Gastroesophageal sphincter (tissue), 3 donors: ENCODE data around the gene TMEM163.

ENCODE experiments used
- EP300 ChIP-seq: sonication (generic); formaldehyde crosslinking; IDR thresholded peaks from one replicate; pipeline ENCODE4 v1.6.1; 2017; ENCODE audit warnings: antibody characterized with exemption, mild to moderate bottlenecking
- POLR2AphosphoS5 ChIP-seq: sonication (generic); formaldehyde crosslinking; IDR thresholded peaks from one replicate; pipeline ENCODE4 v1.6.1; 2017; ENCODE audit warnings: antibody characterized with exemption
- TF ChIP-seq, protein P1 (sequence below), 4 experiments: fragments of 200-600 bp in 2 of 4; fragments of 450-650 bp in 2 of 4; sonication (generic) in 1 of 4; IDR thresholded peaks; one replicate each; pipeline ENCODE4 v1.5.1; 2017 to 2019; ENCODE audit warnings: antibody characterized with exemption in 4 of 4, mild to moderate bottlenecking in 2 of 4, moderate library complexity in 2 of 4

DNA sequence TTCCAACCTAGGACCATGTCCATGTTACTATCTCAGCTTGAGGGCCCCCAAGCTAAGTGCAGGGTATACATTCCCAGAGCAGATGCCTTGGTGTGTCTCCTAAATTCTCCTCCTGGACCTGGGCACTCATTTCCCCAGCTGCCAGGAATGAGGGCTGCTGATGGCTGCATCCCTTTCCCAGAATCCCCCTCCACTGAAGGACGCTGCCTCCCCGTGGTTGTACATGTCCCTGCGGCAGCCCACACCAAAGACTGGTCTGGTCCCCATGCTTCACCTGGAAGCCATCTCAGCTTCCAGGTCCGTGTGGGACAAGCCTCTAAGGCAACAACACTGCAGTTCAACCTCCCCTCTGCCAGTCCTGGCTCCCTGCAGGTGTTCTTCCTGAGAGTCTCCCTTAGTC lies 14.6 kb downstream of the TMEM163 start:
- no peak for TF ChIP-seq POLR2AphosphoS5
- TF ChIP-seq EP300 = no peak
- TF ChIP-seq, protein P1, sequence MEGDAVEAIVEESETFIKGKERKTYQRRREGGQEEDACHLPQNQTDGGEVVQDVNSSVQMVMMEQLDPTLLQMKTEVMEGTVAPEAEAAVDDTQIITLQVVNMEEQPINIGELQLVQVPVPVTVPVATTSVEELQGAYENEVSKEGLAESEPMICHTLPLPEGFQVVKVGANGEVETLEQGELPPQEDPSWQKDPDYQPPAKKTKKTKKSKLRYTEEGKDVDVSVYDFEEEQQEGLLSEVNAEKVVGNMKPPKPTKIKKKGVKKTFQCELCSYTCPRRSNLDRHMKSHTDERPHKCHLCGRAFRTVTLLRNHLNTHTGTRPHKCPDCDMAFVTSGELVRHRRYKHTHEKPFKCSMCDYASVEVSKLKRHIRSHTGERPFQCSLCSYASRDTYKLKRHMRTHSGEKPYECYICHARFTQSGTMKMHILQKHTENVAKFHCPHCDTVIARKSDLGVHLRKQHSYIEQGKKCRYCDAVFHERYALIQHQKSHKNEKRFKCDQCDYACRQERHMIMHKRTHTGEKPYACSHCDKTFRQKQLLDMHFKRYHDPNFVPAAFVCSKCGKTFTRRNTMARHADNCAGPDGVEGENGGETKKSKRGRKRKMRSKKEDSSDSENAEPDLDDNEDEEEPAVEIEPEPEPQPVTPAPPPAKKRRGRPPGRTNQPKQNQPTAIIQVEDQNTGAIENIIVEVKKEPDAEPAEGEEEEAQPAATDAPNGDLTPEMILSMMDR (IDR thresholded peaks at IDR 0.05) = no peak
